T-helper 1 cell treated with Interleukin-12 subunit alpha and Interleukin-12 subunit beta and Interleukin-4 antibody, amounts not matched to agents 30 ng/mL and 1 ng/mL, for 36 hours (primary cell): Measurements from ENCODE around the gene NLGN1. TPM values are rescaled to one million over a fixed set of nuclear protein-coding genes. Genes with fewer than 3 reads are reported as not detected.

Experiments
- intact Hi-C: fragments of 100-400 bp; cut with micrococcal nuclease; formaldehyde crosslinking; loops from one replicate; pipeline ENCODE4 v1.15.1; 2024
- total RNA-seq: library from RNA; stranded (reverse); gene quantifications from 2 replicates; pipeline ENCODE4 v1.2.3, GENCODE V29; 2022

NLGN1 gene
- total RNA-seq, 1 donor from 2014 or later = not detected

DNA sequence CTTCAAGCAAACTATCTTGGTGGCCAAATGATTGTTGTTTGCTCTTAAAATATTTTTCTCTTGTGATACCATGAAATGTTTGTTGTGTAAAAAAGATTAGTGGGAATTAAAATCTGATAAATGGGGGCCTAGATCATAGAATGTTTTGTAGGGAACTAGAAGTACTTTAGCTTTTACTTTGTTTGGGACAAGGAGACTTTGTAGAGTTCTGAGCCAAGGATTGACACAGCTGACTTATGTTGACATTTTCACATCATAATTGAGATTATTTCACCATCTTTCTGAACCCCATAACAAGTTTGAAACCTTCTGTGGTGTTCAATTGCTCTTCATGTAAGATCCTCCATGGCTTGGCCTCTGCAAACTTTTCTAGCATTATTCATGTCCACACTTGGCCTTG is 235.4 kb downstream of the NLGN1 start:
- intact Hi-C loops = no loop called here

DNA sequence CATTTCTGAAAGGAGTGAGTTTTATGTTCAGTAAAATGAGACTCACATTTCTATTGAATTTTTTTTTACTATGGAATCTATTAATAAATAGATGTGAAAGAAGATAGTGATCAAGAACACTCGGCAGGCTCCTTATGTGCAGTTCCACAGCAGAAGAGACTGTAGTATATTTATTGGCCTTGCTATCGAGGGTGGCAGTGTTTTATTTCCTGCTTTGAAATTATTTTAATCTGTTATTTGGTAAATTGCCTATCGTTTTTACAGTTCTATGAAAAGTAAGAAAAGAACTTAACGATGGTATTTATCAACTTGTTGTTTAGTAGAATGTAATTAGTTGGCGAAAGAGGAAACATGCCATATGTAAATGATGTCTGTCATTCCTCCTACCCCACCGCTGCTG is 238.3 kb downstream of the NLGN1 start:
- intact Hi-C loops = no loop called here

DNA sequence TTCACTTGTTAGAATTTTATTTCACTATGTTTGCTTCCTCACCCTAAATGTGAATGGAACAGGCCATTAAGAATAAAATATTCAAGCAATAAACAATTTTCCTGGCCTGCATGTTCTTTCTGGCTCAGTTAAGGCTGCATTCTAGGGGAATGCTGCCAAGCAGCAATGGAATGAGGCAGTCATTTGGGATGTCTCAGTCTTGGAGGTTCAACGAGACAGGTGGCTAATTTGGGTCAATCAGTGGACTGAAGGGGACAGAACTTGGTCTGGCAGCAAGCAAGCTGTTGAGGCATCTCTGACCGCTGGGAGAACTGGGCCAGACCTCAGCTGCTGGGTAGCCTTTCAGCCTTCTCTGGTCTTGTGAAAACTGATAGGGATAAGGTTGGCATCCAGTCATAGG is 241.6 kb downstream of the NLGN1 start:
- intact Hi-C loops = no loop called here

DNA sequence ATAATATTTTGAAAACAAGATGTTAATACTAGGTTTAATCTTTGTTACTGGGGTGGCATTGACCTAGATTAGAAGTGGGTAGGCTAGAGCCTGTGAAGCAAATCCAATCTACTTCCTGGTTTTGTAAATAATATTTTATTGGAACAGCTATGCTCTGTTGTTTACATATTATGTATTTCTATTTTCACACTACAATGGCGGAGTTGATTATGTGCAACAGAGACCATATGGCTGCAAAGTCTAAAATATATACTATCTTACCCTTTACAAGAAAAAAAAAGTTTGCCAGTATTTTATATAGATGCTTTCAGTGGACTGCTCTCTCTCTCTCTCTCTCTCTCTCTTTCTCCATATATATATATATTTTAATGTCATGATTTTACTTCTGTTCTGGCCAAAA is 244.2 kb downstream of the NLGN1 start:
- intact Hi-C loops = no loop called here

DNA sequence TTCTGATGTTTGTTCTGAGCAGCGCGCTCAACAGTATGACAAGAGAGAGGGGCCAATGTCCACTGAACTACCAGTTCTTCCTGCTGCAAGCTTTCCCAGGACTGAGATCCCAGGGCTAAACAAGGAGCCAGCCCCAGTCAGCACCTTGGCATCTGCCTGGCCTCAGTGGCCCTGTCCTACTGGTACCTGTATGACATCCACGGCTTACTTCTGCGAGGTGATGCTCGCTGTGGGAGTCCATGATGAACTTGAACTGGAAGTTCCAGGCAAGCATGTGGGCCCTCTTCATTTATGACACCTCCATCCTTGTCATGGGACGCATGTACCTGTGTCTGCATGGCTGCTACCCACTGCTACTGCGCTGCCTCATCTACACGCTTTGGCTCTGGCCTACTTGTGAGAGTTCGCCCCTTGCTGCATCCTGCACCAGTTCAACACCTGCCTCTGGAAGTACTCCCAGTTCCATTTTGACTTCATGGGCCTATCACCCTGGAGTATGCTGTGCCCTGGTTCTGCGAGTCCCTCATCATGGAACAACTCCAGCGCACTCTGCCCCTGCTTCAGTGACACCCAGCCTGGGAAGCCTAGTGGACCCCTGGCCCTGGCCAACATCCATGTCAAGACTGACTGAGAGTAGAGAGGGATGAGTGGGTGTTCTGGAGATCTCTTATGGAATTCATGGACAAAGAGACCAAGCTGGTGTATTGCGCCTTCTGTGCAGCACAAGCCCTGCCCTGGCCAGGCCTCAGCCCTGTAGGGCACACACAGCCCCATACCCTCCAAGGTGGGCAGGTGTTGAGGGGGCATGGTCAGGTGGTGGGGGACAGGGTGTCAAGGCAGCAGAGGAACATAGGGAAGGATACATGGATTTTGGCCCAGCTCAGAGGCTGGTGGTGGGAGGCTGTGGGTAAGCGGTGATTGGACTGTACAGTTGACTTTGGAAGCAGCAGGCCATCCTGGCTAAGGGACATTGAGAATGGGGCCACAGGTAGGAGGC is 246.8 kb downstream of the NLGN1 start:
- intact Hi-C loops = no loop called here

DNA sequence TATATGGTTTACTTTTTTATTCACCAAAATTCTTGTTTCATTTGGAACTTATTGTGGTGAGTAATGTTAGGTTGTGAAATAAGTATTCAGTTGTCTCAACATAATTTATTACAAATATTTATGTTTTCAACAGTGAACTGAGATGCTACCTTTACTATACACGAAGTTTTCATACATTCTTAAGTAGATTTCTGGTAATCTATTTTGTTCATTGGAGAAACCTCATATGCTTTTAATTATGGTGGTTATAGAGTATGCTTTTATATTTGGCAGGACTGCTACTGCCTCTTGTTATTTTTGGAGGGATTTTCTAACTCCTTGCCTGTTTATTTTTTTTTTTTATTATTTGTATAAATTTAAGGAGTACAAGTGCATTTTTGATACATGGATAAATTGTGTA is 253.1 kb downstream of the NLGN1 start:
- intact Hi-C loops = no loop called here

DNA sequence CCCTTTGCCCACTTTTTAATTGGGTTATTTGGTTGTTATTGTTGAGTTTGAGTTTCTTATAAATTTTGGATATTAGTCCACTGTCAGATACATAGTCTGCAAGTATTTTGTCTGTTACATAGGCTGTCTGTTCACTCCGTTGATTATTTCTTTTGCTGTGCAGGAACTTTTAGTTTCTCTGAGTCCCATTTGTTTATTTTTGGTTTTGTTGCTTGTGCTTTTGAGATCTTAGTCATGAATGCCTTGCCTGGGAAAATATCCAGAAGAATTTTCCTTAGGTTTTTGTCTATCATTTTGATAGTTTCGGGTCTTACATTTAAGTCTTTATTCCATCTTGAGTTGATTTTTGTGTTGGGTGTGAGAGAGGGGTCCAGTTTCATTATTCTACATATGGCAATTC is 254.5 kb downstream of the NLGN1 start:
- intact Hi-C loops = no loop called here

DNA sequence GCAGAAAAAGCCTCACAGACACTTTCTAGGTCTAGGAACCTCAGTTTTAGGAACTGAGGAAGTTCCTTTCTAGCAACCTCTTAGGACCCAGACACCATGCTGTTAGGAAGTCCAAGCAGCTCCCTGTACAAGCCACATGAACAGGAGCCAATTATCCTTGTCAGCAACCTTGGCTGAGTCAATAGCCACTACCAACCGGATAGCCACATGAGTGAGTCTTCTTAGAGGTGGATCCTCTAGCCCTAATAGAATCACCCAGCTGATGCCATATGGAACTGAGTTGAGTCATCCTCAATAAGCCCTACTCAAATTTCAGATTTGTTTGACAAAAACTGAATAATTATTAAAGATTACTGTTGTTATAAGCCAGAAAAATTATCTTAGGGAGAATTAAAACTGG is 256.2 kb downstream of the NLGN1 start:
- intact Hi-C loops = no loop called here

DNA sequence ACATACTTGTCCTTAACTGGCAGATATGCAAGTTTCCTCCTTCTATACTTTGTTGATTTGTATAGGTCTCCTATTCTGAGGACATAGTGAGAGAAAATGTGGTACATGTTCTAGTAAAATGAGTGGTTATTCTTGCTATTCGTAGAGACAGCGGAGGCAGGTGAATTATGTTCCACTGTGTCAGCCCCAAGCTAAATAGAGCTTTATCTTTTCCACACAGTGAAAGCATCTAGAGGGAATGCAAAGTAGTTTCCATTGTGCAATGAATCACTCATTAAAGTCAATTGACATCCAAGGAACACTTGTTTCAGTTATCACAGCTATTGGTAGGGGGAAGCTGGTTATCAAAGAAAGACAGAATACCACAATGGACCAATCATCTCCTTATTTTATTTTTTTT is 262.4 kb downstream of the NLGN1 start:
- intact Hi-C loops = no loop called here

DNA sequence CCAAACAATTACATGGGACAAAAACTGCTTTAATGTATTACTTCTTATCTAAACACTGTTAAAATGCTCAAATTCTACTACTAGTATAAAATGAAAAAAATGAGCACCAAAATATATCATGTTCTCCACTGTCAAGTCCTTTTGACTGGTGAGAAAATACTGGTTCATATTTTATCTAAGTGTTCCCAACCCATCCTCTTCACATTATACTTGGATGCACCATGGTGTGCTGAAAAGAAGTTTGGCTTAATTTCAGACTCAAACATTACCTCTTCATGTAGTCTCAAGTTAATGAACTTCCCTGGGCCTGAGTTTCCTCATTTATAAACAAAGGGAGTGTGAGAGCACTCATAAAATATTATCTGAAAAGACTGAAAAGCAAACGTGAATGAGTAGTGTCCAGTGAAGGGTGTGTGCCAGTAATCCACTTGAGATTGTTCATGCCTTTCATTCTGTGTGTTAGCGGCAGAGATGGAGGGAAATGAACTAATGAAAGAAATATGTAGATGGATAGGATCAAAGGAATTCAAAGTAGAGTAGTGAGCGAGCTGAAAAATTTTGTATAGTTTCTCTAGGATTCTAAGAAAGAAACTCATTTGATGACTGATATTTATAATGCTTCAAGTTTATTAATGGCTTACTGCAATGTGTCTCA is 263.2 kb downstream of the NLGN1 start:
- intact Hi-C loops = no loop called here

DNA sequence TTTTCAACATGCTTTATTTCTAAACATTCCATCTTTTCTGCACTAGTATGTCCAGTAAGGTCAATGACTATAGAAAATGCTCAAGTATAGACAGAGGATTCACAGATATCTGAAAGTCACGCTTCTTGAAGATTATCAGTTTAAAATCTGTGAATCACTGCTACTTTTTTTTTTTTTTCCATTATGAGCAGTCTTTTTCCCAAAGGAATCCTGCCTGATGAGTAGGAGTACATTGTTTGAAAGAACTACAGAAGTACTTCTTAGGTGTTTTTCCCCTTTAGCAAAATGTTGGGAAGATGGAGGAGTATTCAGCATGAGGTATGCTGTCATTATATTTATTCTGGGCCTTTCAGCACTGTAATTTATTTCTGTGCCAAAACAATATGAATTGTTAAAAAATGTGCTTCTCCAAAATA is 266.2 kb downstream of the NLGN1 start:
- intact Hi-C loops = no loop called here

DNA sequence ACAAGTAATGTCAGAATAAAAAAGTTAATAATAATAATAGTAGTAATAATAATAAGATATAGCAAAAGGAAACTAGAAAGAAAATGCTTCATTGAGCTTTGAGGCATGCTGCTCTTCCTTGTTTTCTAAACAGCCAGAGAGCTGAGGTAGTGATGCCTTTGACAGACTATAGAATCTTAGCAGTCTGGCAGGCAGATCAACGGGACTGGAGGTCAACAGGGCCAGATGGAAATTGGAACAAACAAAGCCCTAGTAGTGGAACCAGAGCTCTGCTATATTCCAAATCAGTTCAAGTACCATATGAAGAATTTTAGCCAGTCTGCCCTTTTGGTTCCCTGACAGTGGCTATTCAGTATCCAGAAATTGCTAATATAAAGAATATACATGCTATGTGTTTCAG is 278.6 kb downstream of the NLGN1 start:
- intact Hi-C loops = no loop called here

DNA sequence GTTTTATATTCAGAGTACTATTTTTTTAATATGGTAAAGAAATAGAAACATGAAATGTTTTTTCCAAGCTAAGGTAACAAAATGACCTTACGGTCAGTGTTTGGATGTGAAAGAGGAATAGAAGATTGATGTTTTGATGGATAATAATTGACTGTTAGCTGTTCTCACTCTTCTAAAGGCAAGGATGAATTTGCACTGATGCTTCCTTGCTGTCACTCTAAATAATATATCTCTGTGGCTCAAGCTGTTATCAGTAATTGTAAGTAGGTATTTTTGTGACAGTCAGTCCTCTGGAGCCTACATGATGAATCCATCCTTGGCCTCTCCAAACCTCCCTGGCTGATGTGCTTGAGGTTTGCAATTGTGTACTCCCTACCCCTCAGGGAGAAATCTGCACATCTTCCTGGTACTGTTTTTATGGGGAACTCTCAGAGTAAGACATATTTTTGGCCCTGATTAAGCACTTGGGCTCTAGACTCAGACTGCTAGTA is 283.7 kb downstream of the NLGN1 start:
- intact Hi-C loops = no loop called here

DNA sequence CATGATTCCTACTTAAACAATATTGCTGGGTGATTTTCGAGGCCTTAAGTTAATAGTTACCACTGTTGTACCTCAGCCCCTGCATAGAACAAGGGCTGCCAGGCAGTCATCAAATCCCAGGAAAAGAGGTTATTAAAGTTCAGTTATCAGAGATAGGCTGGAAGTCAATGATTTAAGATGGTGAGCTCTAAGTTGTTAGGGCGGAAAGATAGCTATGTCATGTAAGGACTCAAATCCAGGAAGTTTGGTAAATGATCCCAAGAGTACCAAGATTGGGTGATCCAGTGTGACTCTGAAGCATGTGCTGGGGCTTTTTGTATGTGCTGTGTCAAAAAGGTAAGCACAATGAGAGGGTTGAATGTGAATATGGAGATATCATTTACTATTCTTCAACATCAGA is 287.9 kb downstream of the NLGN1 start:
- intact Hi-C loops = no loop called here

DNA sequence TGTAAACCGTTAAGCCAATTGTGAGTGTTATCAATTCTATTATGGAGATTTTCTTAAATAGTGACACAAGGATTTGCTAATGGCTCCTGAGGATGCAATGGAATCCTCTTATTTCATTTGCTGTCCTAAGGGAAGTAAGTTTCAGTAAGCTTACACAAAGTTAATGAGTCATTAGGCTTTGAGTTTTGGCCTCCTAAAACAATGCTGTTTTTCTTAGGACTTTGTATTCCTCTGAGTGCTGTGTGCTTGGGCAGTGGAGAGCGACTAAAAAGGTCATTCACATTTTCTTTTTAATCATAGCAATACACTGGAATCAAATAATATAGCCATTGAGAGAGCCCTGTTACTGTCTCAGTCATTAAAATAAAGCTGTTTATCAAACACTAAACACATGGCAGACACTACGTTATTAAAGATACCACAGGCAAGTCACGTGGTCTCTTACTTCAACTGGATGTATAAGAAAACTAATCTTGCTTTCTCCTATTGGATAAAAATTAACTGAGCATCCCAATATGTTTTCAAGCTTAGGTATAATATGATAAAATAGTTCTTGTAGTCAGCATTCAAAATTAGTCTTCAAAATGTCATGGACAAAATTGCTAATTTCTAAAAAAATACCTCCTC is 290.8 kb downstream of the NLGN1 start:
- intact Hi-C loops = no loop called here

DNA sequence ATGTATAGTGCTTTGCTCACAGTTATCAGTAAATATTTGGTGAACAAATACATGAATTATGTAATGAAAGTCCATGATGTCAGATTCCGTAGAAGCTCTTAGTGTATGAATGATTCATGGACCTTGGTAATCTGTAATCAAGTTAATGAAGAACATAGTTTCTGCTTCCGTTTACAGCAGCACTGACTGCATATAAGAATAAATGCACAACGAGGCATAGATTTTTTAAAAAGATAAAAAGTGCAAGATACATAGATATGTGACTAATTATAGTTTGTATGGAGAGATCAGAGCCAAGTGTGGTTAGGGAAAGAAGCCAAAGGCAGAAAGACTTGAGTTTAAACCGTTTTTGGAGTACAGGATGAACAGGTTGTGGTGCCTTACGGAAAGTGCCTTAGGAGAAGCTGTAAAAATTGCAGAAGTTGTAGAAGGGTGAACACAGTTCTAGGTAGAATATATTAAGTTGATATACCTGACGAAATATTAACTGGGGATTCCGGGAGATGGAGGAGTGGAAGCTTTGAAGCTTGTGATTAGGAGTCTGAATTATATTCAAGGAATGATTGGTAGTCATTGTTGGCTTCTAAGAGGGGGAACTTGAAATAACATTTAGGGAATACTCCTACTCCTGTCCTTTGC is 293.1 kb downstream of the NLGN1 start:
- intact Hi-C loops = no loop called here

DNA sequence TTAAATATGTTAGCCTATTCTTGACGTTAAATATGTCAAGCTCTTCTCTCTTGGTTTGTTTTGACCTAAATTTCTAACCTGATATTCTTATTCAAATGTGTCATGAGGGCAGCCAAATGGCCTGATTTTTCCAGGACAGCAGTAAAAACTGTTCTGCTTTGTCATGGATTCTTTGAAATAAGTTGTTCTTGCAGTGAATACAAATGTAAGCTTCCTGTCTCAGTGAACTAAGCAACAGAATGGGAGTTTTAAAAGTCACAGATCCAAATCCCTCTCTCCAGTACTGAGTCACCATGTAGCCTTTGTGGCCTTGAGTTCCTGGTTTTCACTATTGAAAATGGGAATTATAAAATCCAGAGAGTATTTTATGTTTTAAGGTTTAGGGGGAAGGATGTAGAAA is 301.8 kb downstream of the NLGN1 start:
- intact Hi-C loops = no loop called here

DNA sequence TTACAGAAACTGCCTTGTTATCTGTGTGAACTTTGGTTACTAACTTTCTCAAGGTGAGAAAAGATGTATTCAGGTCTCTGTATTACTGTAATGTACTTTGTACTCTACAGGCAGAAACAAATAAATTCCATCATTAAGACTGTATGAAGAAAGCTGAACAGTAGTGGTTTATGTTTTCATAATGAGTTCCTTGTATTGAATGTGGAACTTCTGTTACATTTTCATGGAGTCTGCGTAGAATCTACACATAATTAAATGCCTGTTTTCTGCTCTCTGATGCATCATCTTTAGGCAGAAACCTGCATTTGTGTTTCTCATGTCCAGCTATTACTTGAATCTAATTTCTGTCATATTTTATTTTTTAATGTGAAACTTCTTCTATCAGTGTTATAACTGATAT is 302.8 kb downstream of the NLGN1 start:
- intact Hi-C loops = no loop called here

DNA sequence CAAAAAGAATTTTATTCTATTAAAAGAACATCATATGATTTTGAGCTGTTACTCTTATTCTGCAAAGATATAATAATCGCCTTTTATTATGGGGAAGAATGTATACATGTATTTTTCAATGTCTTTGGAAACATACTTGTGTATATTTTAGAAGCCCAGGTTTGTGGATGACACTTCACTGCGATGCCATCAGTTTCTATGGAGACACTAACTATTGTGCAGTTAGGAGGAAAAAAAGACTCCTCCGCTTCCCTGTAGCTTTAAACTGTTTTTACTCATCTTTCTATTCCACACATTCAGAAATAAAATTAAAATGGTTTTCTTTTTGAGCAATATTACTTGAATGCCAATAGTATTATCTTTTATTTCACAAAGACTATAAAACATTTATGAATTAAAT is 305.0 kb downstream of the NLGN1 start:
- intact Hi-C loops = no loop called here

DNA sequence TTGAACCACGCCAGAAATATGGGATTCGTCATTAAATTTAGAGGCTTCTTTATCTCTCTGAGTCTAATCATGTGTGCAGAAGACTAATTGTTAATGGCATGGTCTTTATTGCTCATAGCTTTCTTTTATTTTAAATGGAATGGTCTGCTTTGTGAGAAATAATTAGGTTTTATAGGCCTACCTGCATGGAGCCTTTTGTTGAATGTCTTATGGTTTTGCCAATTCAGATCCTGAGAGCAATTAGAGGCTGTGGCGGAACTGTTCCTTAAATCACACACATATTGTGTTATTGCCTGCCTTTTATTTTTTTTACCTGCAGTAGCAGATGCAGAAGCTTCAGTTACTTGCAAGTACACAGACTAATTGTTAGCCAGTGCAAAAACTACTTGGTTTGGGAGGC is 306.2 kb downstream of the NLGN1 start:
- intact Hi-C loops = no loop called here

DNA sequence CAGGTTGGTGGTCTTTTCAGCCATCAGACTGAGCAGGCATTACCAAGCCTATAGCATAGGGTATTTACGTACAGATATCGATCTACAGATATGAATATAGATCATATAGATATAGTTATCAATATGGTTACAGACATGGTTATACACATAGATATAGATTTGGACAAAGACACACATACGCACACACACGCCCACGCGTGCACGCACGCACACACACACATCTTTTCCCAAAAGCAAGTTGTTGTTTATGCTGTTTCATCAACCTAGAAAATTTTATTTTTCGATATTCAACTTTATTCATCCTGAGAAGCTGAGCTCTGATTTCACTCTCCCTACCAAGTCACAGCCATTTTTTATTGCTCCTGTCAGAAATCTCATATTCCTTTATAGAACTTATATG is 309.1 kb downstream of the NLGN1 start:
- intact Hi-C loops = no loop called here

DNA sequence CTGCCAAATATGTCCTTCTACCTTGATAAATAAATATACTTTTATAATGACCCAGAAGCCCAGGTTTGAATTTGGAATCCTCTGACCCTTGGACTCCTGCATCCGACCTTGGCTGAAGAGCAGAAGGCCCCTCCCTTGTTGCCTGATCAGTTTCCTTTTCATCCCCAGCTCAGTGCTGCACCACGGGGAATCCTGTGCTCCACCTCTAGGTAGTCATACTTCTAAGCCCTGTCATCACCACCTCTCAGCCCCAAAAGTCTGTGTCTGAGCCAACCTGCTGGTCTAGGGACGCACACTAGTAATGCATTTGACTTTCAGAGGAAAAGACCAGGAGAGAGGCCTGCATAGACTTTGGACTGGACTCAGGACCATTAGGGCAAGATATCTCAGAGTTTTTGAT is 310.6 kb downstream of the NLGN1 start:
- intact Hi-C loops = no loop called here
